GM18517 (cell line): Measurements from ENCODE around the gene RPL7A.
A peak's percentile ranks its signal among the peaks of the same experiment; 100 is the strongest.

Experiments
- ATAC-seq: cut with Tn5 transposase; IDR thresholded peaks from one replicate; pipeline ENCODE4 v1.9.1; 2021; ENCODE audit warnings: mild to moderate bottlenecking, moderate library complexity; ENCODE audit not compliant: unreplicated experiment

The RPL7A gene

DNA sequence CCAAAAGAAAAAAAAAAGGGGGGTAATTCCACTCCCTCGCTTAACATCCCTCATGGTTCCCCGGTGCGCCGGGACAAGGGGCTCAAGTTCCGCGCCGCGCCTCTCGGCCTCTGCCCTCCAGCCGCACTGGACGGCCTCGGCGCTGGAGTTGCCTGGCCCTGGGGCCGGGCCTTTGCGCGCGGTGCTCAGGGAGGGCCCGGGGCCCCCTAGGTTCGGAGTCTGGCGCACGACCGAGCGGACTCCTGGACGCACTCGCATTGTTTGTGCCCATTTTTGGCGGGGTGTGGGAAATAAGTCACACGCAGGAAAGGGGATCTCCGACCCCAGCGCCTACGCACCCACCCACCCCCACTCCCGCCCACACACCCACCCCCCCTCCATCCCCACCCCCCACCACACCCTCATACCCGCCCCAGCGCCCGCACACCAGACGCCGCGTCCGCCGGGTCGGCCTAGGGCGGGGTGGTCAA lies 468 bp upstream of the RPL7A start:
- ATAC-seq, result peak; percentile 16

DNA sequence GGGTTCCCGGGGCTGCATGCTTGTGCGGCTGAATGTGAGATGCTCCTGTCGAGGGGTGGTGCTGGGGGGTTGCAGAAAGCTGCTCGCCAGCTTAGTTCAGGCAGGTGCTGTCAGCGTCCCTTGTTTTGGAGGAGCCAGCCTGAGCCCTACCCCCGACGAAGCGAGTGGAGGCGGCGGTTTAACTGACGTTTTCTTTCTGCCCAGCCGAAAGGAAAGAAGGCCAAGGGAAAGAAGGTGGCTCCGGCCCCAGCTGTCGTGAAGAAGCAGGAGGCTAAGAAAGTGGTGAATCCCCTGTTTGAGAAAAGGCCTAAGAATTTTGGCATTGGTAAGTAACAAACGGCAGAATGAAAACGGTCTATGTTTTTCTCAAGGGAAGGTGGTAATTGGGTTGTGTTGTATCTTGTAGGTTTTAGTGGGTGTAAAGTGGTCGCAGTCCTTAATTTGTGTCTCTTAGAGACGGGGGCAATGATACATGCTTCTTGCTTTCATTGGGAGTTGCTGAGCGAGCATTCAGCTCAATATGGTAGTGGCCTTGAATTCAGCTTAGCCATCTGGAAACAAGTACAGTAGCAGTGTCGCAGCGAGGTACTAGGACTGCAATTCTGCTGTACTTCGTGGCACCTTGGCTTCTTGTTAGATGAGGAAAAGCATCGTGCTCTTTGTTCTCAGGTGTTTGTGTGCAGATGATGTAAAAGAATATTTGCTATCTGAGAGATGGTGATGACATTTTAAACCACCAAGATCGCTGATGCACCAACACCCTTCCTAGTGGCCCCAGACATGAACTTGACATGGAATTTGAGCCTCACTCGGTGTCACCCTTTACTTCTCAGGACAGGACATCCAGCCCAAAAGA lies 928 bp downstream of the RPL7A start:
- ATAC-seq, result no peak

DNA sequence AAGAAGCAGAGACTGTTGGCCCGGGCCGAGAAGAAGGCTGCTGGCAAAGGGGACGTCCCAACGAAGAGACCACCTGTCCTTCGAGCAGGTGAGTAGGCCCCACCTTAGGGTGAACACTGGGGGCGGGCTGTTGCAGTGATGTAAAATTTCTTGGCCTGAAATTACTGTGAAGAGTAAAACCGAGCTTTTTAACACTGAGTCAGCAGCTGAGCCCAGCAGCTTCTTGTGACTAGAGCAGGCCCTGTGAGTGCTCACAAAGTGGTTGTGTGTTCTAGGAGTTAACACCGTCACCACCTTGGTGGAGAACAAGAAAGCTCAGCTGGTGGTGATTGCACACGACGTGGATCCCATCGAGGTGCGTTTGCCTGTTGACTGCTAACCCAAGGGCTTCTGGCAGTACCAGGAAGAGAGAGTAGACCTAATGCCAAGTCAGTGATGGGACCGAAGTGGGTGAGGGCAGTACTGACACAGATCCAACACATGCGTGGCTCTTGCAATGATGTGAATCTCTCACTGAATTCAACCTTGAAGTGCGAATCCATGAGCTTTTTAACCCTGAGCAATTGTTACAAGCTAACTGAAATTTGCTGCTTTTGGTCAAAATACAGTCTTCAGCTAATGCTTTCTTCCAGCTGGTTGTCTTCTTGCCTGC lies 2.1 kb downstream of the RPL7A start:
- no peak for ATAC-seq

DNA sequence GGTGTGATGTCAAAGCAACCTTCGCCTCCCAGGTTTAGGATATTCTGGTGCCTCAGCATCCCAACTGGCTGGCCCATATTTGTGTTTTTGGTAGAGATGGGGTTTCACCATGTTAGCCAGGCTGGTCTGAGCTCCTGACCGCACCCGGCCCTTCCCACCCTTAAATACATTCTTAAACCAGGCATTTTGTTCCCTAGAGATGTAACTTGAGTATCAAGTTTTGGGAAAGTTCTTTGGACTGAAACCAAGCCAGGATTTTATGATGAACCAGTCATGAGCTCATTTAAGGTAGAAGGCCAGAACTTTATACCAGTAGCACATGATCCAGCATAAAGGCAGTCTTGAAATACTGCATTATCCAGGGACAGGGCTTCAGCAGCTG lies 3.5 kb downstream of the RPL7A start:
- no peak for ATAC-seq

DNA sequence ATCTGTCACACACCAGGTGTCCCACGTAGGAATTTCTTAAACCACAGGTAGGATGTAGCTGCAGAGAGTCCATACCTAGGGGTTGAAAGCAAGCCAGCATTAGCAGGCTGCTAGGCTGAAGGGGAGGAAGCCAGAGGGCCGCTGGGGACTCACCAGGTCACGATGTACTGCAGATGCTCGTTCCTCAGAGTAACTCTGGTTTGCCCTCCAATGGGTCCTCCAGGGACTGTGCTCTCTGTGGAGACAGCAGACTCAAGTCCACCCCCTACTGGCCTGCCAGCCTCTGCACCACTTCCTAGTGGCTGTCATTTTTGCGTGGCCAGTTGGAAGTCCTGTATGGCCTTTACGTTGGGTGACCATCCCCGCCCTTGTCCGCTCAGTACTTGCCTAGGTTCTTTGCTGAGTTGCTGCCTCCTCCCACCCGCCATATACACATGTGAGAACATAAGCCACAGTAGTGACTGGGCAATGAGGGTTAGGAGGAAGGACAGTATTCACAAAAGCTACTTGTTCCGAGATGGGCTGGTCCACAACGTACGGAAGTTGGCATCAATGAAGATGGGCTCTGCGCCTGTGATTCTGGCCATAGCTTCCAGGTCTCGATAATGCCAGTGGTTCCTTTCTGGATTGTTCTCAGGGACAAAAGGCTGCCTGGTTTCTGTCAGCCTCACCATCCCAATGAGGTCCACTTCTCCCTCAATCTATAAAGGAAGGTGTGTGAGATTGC lies 4.1 kb downstream of the RPL7A start:
- ATAC-seq, result no peak

DNA sequence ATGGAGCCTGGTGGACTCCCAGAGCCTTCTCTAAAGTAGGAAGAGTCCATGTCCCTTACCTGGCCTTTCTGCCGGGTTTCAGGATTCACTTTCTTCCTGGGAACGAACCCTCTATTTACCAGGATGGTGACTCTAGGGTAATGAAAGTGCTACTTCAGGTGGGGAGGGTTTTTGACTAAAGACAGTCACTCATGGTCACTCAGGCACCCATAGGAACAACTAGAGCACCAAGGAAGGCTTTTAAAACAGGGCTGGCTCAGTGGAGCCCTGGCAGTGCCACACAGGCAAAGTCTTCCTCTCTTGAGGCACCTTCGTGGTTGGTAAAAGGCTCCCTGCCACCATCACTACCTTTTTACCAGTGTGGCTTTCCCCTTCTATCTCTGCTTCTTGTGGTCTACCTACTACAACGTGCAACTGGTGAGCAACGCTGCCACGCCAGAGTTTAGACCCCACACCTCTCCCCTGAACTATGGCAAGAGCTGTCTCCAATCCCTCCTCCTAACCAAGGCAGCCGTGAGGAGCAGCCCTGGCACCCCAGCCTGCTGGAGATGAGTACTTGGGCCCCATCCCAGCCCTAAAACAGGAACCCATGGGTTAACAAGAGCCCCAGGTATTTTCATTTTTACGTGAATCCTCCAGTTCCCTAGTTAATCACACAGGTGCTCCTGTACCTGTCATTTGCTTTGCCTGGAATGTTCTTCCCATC lies 4.8 kb downstream of the RPL7A start:
- no peak for ATAC-seq

DNA sequence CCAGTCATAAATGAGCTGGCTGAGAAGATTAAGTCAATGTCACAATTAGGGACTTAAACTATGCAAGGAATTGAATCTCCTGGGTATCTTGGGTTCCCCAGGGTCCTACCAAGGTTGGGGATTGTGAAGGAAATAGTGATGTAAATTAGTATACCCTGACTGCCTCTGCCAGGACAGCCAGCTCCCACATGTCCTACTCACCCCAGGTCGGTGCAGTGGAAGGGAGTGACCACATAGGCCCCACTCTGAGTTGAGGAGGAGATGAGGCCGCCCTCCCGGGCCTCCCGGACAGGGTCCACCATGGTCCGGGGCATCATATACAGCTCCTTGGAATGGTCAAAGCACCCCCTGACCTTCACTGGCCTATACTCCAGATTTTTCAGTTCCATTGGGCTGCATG lies 5.5 kb downstream of the RPL7A start:
- no peak for ATAC-seq

DNA sequence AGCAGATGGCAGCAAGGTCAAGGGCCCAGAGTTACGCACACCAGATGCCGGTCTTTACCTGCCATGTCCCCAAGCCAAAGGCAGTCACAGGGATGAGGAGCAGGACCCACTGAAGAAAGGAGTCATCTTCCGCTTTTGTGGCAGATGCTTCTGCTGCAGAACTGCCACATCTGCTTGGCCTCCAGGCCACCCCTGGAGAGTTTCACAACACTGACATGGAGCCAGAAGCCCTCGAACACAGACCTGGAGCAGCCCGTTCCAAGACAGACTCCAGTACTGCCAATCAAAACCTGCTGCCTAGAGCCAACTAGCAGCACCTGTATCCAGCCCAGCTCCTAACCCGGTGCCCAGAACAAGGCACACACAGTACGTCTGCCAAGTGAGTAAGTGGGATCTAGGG lies 6.7 kb downstream of the RPL7A start:
- ATAC-seq, result no peak

DNA sequence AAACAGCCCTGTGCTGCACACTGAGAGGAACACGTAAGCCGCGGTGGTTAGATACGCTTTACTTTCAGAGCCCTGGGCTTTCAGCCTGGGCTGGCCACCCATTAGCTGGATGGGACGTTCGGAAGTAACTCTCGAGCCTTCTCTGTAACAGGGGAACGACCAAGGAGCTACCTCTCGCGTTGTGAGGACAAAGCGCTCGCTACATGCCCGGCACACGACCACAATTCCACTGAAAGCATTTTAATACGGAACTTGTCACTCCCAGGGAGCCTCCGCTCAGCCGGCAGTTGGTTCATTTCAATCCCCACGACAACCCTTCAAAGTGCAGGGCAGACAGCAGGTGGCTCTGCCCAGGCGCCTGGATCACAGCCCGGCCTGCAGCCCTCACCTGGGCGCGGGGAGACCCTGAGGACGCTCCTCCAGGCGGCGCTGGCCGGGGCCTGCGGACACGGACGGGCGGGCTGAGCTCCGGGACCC lies 7.9 kb downstream of the RPL7A start:
- ATAC-seq, result peak; percentile 14

DNA sequence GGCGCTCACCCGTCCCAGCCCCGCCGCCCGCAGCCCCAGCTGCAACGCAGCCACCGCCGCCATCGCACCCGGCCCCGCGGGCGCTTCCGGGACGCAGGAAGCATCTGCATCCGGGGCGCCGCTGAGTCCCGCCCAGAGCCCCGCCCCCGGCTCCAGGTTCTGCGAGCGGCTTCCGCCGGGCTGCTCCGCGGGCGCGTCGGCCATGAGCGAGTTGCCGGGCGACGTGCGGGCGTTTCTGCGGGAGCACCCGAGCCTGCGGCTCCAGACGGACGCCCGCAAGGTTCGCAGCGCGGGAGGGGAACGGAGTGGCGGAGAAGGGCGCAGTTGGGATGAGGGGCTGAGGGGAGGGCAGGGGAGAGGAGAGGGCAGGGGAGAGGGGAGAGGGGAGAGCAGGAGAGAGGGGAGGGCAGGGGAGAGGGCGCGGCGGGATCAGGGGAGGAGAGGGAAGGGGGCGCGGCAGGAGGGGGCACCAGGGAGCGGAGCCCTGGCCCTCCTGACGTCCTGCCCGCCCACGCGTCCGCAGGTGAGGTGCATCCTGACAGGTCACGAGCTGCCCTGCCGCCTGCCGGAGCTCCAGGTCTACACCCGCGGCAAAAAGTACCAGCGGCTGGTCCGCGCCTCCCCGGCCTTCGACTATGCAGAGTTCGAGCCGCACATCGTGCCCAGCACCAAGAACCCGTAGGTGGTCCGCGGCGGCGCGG lies 8.5 kb downstream of the RPL7A start, which contains the start of the genes SURF1 and SURF2:
SURF1 (minus strand) TSS at position 97 of the 701 bp plus-strand sequence; CDS start at position 63, 34 bp downstream.
SURF2 (plus strand) TSS at position 160 of the 701 bp plus-strand sequence; CDS start at position 203, 43 bp downstream.
- peak; percentile 48 for ATAC-seq

DNA sequence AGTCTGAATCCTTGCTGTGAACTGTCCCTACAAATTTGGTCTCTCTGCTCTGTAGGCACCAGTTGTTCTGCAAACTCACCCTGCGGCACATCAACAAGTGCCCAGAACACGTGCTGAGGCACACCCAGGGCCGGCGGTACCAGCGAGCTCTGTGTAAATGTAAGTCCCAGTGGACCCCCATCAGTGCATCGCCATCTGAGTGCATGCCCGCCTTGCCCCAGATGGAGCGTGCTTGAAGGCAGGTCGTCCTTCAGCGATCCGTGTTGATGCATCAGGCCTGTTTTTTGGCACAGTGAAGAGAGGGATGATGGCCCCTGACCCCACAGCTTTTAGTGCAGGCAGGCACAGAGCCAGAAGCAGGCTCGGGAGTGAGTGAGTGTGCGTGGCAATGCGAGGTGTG lies 9.6 kb downstream of the RPL7A start:
- ATAC-seq, result no peak

DNA sequence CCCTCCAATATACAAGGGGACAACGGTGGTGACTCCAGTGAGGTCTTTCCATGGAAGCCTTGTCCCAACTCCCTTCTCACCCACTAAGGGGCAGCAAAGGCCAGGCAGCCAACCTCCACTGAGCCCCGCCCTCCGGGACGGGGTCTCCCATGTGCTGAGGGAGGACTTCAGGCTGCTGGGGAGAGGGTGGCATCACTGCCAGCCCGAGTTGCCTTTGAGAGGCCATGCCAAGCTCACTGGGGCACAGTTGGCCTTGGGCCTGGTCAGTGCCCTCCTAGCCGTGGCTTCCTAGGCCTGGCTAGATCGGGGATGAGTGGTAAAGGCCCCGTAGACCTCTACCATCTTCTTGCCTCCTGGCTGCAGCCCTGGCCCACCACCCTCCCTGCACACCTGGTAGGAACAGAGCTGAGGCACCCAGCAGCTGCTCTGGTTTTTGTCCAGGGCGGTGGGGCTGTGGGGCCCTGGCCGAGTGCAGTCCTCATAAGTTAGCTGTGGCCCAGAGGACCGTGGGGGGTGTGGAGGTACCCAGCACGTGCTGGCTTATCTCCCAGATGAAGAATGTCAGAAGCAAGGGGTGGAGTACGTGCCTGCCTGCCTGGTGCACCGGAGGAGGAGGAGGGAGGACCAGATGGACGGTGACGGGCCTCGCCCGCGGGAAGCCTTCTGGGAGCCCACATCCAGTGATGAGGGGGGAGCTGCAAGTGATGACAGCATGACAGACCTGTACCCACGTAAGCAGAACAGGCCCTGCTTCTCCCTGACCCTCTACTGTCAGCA lies 11.6 kb downstream of the RPL7A start:
- no peak for ATAC-seq

DNA sequence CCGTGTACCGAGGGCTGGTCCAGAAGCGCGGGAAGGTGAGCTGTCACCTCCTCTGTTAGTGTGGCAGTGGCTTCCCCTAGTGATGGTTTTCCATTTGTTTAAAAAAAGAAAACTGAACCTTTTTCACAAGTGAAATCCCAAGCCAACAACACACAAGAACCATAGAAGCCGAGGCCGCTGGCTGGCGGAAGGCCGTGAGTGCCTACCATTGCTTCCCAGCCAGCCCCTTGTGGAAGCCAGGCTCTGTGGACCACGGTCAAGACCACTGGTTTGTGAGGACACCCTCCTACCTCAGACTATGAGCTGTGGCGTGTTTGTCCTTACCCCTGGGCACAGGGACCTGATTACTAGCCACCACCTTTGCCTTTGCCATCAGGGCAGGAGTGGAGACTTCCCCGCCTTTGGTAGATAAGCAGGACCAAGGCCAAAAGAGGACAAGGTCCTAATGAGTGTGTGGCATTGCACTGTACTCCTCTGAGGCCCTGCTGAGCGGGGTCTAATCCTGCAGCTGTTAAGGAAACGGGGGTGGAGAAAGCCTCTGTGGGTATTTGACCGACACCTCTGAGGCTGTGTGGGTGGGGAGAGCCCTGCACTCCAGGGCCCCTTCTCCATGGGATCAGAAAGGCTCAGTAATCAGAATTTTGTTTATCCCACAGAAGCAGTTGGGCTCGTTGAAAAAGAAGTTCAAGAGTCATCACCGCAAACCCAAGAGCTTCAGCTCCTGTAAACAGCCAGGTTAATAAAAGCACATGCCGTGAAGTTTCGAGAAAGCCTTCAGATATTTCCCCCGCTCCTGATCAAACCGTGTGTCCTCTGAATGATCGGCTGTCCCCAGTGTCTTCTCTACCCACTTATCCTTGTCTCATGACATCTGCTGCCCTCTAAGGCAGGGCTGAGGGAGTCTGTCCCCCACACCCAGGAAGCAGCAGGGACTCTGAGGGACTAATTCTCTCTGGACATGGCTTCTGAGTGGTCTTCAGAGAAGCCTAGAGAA lies 12.7 kb downstream of the RPL7A start:
- ATAC-seq, result no peak

DNA sequence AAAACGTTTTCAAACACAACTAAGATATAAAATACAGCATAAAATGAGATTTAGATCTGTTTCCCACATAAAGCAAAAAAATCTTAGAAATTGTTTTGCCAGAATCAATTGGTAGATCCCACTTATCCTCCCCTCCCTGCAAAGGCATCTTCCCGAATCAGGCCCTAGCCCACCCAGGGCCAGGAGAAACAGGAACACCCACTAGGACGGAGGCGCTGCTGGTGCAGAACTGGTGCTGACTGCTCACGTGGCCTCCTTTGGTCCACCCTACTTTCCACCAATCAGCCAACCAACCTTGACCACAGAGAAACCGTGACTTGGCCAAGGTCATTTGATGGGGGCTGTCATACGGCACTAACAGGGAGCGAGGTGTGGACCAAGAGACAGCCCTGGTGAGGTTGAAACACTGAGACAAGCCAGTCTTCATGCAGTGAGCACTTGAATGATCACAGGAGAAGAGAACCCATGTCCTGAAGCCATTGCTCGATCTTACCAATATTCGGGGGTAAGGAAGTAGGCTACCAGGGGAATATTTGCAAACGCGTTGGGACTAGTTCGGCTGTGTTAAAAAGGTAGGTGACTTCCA lies 13.6 kb downstream of the RPL7A start:
- no peak for ATAC-seq

DNA sequence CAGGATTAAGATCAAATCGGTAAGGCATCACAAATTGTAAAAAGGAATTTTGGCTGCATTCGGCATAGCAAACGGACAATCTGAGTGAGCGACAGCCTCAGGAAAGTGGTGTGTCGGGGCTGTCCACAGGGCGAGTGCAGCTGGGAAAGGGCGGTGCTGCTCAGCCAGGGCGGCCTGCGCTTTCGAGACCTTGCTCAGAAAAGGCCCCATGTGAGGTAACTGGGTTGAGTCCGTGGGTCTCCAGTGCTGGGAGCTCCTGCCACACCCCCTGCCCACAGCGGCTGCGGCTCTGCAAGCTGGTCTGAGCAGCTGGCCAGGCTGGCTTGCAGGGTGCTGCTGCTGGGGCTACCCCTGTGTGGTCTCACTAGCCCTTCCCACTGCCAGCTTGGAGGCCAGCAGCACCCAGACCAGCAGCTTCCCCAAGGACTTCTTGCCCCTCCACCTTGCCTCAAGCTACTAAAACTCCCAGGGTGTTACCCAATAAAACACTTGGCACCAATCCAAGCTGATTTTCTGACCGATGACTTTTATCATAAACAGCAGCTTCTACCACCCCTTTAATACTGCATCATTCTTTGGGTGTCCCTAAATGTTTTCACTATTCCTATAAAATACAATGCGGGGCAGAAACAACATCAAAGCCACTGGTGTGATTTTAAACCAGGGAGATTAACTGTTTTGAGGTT lies 14.5 kb downstream of the RPL7A start:
- ATAC-seq, result no peak

DNA sequence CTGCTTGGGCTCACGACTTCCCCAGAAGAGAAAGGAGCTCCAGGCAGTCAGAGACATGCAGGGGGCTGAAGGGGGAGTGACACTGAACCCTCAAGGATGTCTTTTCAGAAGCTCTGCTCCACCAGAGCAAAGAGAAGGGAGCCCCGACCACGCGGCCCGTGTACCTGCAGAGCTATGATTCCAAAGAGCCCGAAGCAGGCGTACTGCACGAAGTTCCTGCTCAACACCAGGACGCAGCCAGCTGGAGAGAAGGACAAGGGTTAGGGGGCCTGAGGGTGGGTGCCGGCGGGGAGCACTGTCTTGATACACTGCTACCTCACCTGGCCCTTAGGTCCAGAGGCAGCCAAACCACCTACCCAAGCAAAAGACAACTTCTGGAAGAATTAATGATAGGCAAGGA lies 18.4 kb downstream of the RPL7A start:
- ATAC-seq, result no peak

DNA sequence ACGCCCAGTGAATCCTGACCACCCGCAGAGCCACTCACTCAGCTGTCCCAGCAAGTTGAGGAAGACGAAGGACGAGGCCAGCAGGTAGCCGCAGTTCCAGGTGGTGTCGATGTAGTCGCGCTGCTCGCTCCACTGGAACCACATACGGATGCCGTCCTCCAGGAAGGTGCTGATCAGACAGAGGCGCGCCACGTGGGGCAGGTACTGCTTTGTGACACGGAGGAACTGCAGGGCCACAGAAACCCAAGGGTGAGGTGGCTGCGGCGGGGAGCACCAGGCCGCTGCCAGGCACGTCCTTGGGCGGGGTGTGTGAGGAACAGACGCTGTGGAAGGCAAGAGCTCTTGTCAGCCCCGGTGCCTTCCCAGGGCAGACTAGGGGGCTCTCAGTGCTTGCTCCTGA lies 19.2 kb downstream of the RPL7A start:
- ATAC-seq, result no peak
